ENCODE results near the gene DUSP16.

GRCh38 chr12:12441843-12442461, 120.7 kb downstream of the DUSP16 start:
- TF ChIP-seq CTCF (IDR thresholded peaks at IDR 0.05) (no peak), POLR2A (IDR thresholded peaks at IDR 0.05) (no peak)

All from lower leg skin (tissue), 3 donors.